Measurements from ENCODE around the gene IL17REL. TPM values are rescaled to one million over a fixed set of nuclear protein-coding genes. Genes with fewer than 3 reads are reported as not detected.

Gene IL17REL
- total and polyA plus RNA-seq, 10 of the 15 experiments (the other 5 are each of a cell fraction or from before 2014, with no cell fraction given): 0.03 TPM; not detected in 9

- in situ Hi-C loops (cut with MboI): no loop called here
- SMC1A ChIA-PET (ENCODE audit: uncharacterized antibody, unreplicated experiment): interaction anchor here (1.2 kb wide), 1 partner anchor 9 kb away, joined by 5 read pairs; no protein-coding TSS in a partner anchor
Measured at GRCh38 chr22:49986325-49986724, 26.2 kb downstream of the IL17REL start.

More at GRCh38 chr22:49986325-49986724, 26.2 kb downstream of the IL17REL start:
- RAD21 ChIA-PET (ENCODE audit: unreplicated experiment): no interaction called here
- Histone ChIP-seq H3K4me1 (ENCODE audit: control insufficient read depth, insufficient read depth, low read length) (no peaks in the 10 kb centered on the region; the same call in 1 of the 2 replicates), H3K9ac (ENCODE audit: control insufficient read depth, insufficient read depth, low read length) (no peak overlapping the region), H3K27me3 (replicated peaks in 1 of 2; ENCODE audit: control insufficient read depth in 2 of 2, insufficient read depth in 2 of 2, low read length in 1 of 2) (no peaks in the 10 kb centered on the region; a peak in 1 of 4 replicates), H3K36me3 (ENCODE audit: control insufficient read depth in 2 of 2, insufficient read depth in 2 of 2, low read length in 1 of 2) (no peaks in the 10 kb centered on the region), H2AFZ (ENCODE audit: control insufficient read depth, low read depth, low read length) (no peak overlapping the region), H3K27ac (ENCODE audit: control insufficient read depth, insufficient read depth) (no peak overlapping the region), H3K79me2 (ENCODE audit: control insufficient read depth, insufficient read depth, low read length) (no peaks in the 10 kb centered on the region), H3K4me3 (no peak overlapping the region), H4K20me1 (ENCODE audit: control insufficient read depth, insufficient read depth) (no peaks in the 10 kb centered on the region), H3K9me3 (replicated peaks; ENCODE audit: control insufficient read depth, insufficient read depth, low read length) (peaks cover 2% of the 10 kb centered on the region; the same call in 2 of the 3 replicates), H3K4me2 (ENCODE audit: control insufficient read depth, insufficient read depth) (no peak overlapping the region)
- ATAC-seq (no peak), DNase-seq (ENCODE audit: low read depth, low spot score) (no peak), FAIRE-seq (no peak)
- WGBS (ENCODE audit: insufficient coverage, insufficient replicate concordance, low lambda C conversion rate, missing lambda C conversion rate): 69% methylated on average over 2 of the region's 2 CpGs
- TF ChIP-seq SMARCA5 (IDR thresholded peaks at IDR 0.05) (no peak), SIX5 (IDR thresholded peaks at IDR 0.05; ENCODE audit: low read depth, low read length, severe bottlenecking) (no peak), MYB (IDR thresholded peaks at IDR 0.05; ENCODE audit: borderline replicate concordance, low read depth, low read length) (no peak), BACH1 (IDR thresholded peaks at IDR 0.05; ENCODE audit: borderline replicate concordance) (no peak), IRF4 (IDR thresholded peaks at IDR 0.05; ENCODE audit: low read depth, low read length) (no peak), POU2F2 (IDR thresholded peaks at IDR 0.05; ENCODE audit: borderline replicate concordance, low read depth, low read length) (no peak), YBX1 (IDR thresholded peaks at IDR 0.05) (no peak), SMC3 (IDR thresholded peaks at IDR 0.05; ENCODE audit: borderline replicate concordance, low read length) (no peak), EP300 (IDR thresholded peaks at IDR 0.05; ENCODE audit: borderline replicate concordance in 1 of 2, control insufficient read depth in 1 of 2, low read depth in 2 of 2, low read length in 2 of 2) (no peak), FOXK2 (IDR thresholded peaks at IDR 0.05) (no peak), ZNF622 (IDR thresholded peaks at IDR 0.05) (no peak), RELB (IDR thresholded peaks at IDR 0.05; ENCODE audit: low read depth) (no peak), KAT2A (conservative IDR thresholded peaks at IDR 0.05; ENCODE audit: control insufficient read depth, low read depth, low read length) (no peak)
- TF ChIP-seq, protein P1, sequence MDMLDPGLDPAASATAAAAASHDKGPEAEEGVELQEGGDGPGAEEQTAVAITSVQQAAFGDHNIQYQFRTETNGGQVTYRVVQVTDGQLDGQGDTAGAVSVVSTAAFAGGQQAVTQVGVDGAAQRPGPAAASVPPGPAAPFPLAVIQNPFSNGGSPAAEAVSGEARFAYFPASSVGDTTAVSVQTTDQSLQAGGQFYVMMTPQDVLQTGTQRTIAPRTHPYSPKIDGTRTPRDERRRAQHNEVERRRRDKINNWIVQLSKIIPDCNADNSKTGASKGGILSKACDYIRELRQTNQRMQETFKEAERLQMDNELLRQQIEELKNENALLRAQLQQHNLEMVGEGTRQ (IDR thresholded peaks at IDR 0.05; ENCODE audit: borderline replicate concordance, low read depth, low read length): no peak
- TF ChIP-seq, protein P2, sequence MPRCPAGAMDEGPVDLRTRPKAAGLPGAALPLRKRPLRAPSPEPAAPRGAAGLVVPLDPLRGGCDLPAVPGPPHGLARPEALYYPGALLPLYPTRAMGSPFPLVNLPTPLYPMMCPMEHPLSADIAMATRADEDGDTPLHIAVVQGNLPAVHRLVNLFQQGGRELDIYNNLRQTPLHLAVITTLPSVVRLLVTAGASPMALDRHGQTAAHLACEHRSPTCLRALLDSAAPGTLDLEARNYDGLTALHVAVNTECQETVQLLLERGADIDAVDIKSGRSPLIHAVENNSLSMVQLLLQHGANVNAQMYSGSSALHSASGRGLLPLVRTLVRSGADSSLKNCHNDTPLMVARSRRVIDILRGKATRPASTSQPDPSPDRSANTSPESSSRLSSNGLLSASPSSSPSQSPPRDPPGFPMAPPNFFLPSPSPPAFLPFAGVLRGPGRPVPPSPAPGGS (IDR thresholded peaks at IDR 0.05; ENCODE audit: borderline replicate concordance, insufficient read depth, low read depth, low read length, poor library complexity, severe bottlenecking): no peak
- intact Hi-C loops (cut with micrococcal nuclease; ENCODE audit: unreplicated experiment): no loop called here
- POLR2A ChIA-PET: no interaction called here
- CTCF ChIA-PET: interaction anchor here (1.7 kb wide), 1 partner anchor 44 kb away, joined by 4 read pairs; no protein-coding TSS in a partner anchor
- no TSS peak for BruUV-seq (replicated peaks)
